ENCODE data around the gene CFL1. TPM values are rescaled to one million over a fixed set of nuclear protein-coding genes. Genes with fewer than 3 reads are reported as not detected.

Gene CFL1
- total RNA-seq, 1 experiment from 2014 or later, result 611 TPM

GRCh38 chr11:65822776-65823528 lies 35.0 kb downstream of the CFL1 start:
- no peaks in the 10 kb centered on the region for H3K27me3 Mint-ChIP-seq (ENCODE audit: insufficient read depth, unreplicated experiment)
- no peak overlapping the region for H3K27ac Mint-ChIP-seq (ENCODE audit: low read depth, unreplicated experiment)
- H3K4me1 Mint-ChIP-seq (ENCODE audit: insufficient read depth, unreplicated experiment), result no peaks in the 10 kb centered on the region
- POLR2A ChIA-PET, result interaction anchor here (0.9 to 1.2 kb wide), 4 partner anchors 24 to 134 kb away, joined by 3 to 7 read pairs (median 3); partner anchors contain the start of gene KAT5
- no TSS peak for BruUV-seq (replicated peaks)
- TF ChIP-seq CTCF (IDR thresholded peaks at IDR 0.05; ENCODE audit: unreplicated experiment), result no peak
- H3K36me3 Mint-ChIP-seq (ENCODE audit: insufficient read depth, unreplicated experiment), result no peaks in the 10 kb centered on the region
- CTCF ChIA-PET, result interaction anchor here (1.0 to 3.1 kb wide), 6 partner anchors 27 to 111 kb away, joined by 3 to 11 read pairs (median 4); partner anchors contain the start of gene KAT5
- H3K4me3 Mint-ChIP-seq (ENCODE audit: unreplicated experiment), result no peak overlapping the region
- intact Hi-C loops (cut with micrococcal nuclease), result no loop called here
- no peak for DNase-seq (ENCODE audit: unreplicated experiment)
- H3K9me3 Mint-ChIP-seq (ENCODE audit: unreplicated experiment), result no peaks in the 10 kb centered on the region

- DNase-seq (ENCODE audit: unreplicated experiment), result no peak
- CTCF ChIA-PET, result interaction anchor here (4.7 kb wide), 1 partner anchor 108 kb away, joined by 69 read pairs; the partner anchor contains the start of gene KAT5
- no peaks in the 10 kb centered on the region for H3K9me3 Mint-ChIP-seq (ENCODE audit: unreplicated experiment)
- BruUV-seq (replicated peaks), result no TSS peak
- no peak overlapping the region for H3K27ac Mint-ChIP-seq (ENCODE audit: low read depth, unreplicated experiment)
- POLR2A ChIA-PET, result interaction anchor here (1.0 to 4.3 kb wide), 2 partner anchors 41 to 110 kb away, joined by 5 to 39 read pairs; partner anchors contain the start of gene AP5B1
- no peak for TF ChIP-seq CTCF (IDR thresholded peaks at IDR 0.05; ENCODE audit: unreplicated experiment)
- H3K4me1 Mint-ChIP-seq (ENCODE audit: insufficient read depth, unreplicated experiment), result peaks cover 4% of the 10 kb centered on the region
- no peaks in the 10 kb centered on the region for H3K27me3 Mint-ChIP-seq (ENCODE audit: insufficient read depth, unreplicated experiment)
- intact Hi-C loops (cut with micrococcal nuclease), result no loop called here
- H3K4me3 Mint-ChIP-seq (ENCODE audit: unreplicated experiment), result no peak overlapping the region
- no peaks in the 10 kb centered on the region for H3K36me3 Mint-ChIP-seq (ENCODE audit: insufficient read depth, unreplicated experiment)
Observed at GRCh38 chr11:65821107-65821506, 36.9 kb downstream of the CFL1 start.

GRCh38 chr11:65817835-65818680 lies 39.9 kb downstream of the CFL1 start:
- ChIA-PET POLR2A (interaction anchor here (0.6 to 4.3 kb wide), 25 partner anchors 13 to 1573 kb away, joined by 3 to 42 read pairs (median 4); partner anchors contain the start of genes AP5B1, EHBP1L1, KAT5 and PCNX3), CTCF (interaction anchor here (0.5 to 5.4 kb wide), 35 partner anchors 9 to 363 kb away, joined by 3 to 98 read pairs (median 4); partner anchors contain the start of genes AP5B1, KAT5 and RNASEH2C)
- peak; percentile 81 for DNase-seq (ENCODE audit: unreplicated experiment)
- no peaks in the 10 kb centered on the region for H3K27me3 Mint-ChIP-seq (ENCODE audit: insufficient read depth, unreplicated experiment)
- peak overlapping the region; percentile 78 for H3K27ac Mint-ChIP-seq (ENCODE audit: low read depth, unreplicated experiment)
- peak overlapping the region; percentile 80 for H3K4me3 Mint-ChIP-seq (ENCODE audit: unreplicated experiment)
- no TSS peak for BruUV-seq (replicated peaks)
- H3K9me3 Mint-ChIP-seq (ENCODE audit: unreplicated experiment), result no peaks in the 10 kb centered on the region
- peak; percentile 99 for TF ChIP-seq CTCF (IDR thresholded peaks at IDR 0.05; ENCODE audit: unreplicated experiment)
- H3K4me1 Mint-ChIP-seq (ENCODE audit: insufficient read depth, unreplicated experiment), result peaks cover 4% of the 10 kb centered on the region
- H3K36me3 Mint-ChIP-seq (ENCODE audit: insufficient read depth, unreplicated experiment), result no peaks in the 10 kb centered on the region
- intact Hi-C loops (cut with micrococcal nuclease), result loop anchor here (1.0 kb wide), 3 partner anchors 38 to 112 kb away; partner anchors contain the start of gene AP5B1
